ENCODE data around the gene RAPGEF4. TPM values are rescaled to one million over a fixed set of nuclear protein-coding genes. Genes with fewer than 3 reads are reported as not detected.

The RAPGEF4 gene
- total RNA-seq, 1 donor from 2014 or later: 8.7 TPM

GRCh38 chr2:173094731-173095130 is 359.1 kb downstream of the RAPGEF4 start:
- no peaks in the 10 kb centered on the region for H3K27me3 Mint-ChIP-seq (ENCODE audit: unreplicated experiment)

GRCh38 chr2:173095356-173095755 is 359.7 kb downstream of the RAPGEF4 start:
- H3K27ac Mint-ChIP-seq (ENCODE audit: unreplicated experiment): no peak overlapping the region
- no peak for DNase-seq
- no peak overlapping the region for H3K4me3 Mint-ChIP-seq (ENCODE audit: unreplicated experiment)
- no peaks in the 10 kb centered on the region for H3K9me3 Mint-ChIP-seq (ENCODE audit: unreplicated experiment)
- H3K27me3 Mint-ChIP-seq (ENCODE audit: unreplicated experiment): no peaks in the 10 kb centered on the region
- H3K36me3 Mint-ChIP-seq (ENCODE audit: unreplicated experiment): no peaks in the 10 kb centered on the region
- H3K4me1 Mint-ChIP-seq (ENCODE audit: low read depth, unreplicated experiment): no peaks in the 10 kb centered on the region
- TF ChIP-seq CTCF (IDR thresholded peaks at IDR 0.05; ENCODE audit: partially characterized antibody, unreplicated experiment): no peak

More at GRCh38 chr2:173094731-173095130, 359.1 kb downstream of the RAPGEF4 start:
- no peak for TF ChIP-seq CTCF (IDR thresholded peaks at IDR 0.05; ENCODE audit: partially characterized antibody, unreplicated experiment)
- Mint-ChIP-seq H3K4me3 (ENCODE audit: unreplicated experiment) (no peak overlapping the region), H3K27ac (ENCODE audit: unreplicated experiment) (no peak overlapping the region), H3K9me3 (ENCODE audit: unreplicated experiment) (no peaks in the 10 kb centered on the region), H3K4me1 (ENCODE audit: low read depth, unreplicated experiment) (no peaks in the 10 kb centered on the region), H3K36me3 (ENCODE audit: unreplicated experiment) (no peaks in the 10 kb centered on the region)
- DNase-seq: no peak

GRCh38 chr2:173099271-173099670 is 363.6 kb downstream of the RAPGEF4 start:
- no peak for TF ChIP-seq CTCF (IDR thresholded peaks at IDR 0.05; ENCODE audit: partially characterized antibody, unreplicated experiment)

GRCh38 chr2:173099804-173100203 is 364.2 kb downstream of the RAPGEF4 start:
- H3K4me1 Mint-ChIP-seq (ENCODE audit: low read depth, unreplicated experiment): no peaks in the 10 kb centered on the region
- H3K36me3 Mint-ChIP-seq (ENCODE audit: unreplicated experiment): no peaks in the 10 kb centered on the region
- no peak overlapping the region for H3K27ac Mint-ChIP-seq (ENCODE audit: unreplicated experiment)
- TF ChIP-seq CTCF (IDR thresholded peaks at IDR 0.05; ENCODE audit: partially characterized antibody, unreplicated experiment): no peak
- H3K9me3 Mint-ChIP-seq (ENCODE audit: unreplicated experiment): no peaks in the 10 kb centered on the region
- no peaks in the 10 kb centered on the region for H3K27me3 Mint-ChIP-seq (ENCODE audit: unreplicated experiment)
- no peak overlapping the region for H3K4me3 Mint-ChIP-seq (ENCODE audit: unreplicated experiment)
- DNase-seq: no peak

More at GRCh38 chr2:173099271-173099670, 363.6 kb downstream of the RAPGEF4 start:
- H3K4me3 Mint-ChIP-seq (ENCODE audit: unreplicated experiment): no peak overlapping the region
- no peaks in the 10 kb centered on the region for H3K4me1 Mint-ChIP-seq (ENCODE audit: low read depth, unreplicated experiment)
- no peaks in the 10 kb centered on the region for H3K27me3 Mint-ChIP-seq (ENCODE audit: unreplicated experiment)
- no peak overlapping the region for H3K27ac Mint-ChIP-seq (ENCODE audit: unreplicated experiment)
- no peaks in the 10 kb centered on the region for H3K9me3 Mint-ChIP-seq (ENCODE audit: unreplicated experiment)
- no peak for DNase-seq
- no peaks in the 10 kb centered on the region for H3K36me3 Mint-ChIP-seq (ENCODE audit: unreplicated experiment)

- H3K36me3 Mint-ChIP-seq (ENCODE audit: unreplicated experiment): no peaks in the 10 kb centered on the region
- H3K4me3 Mint-ChIP-seq (ENCODE audit: unreplicated experiment): no peak overlapping the region
- no peak overlapping the region for H3K27ac Mint-ChIP-seq (ENCODE audit: unreplicated experiment)
- DNase-seq: no peak
- H3K27me3 Mint-ChIP-seq (ENCODE audit: unreplicated experiment): peaks cover under 1% of the 10 kb centered on the region
- no peaks in the 10 kb centered on the region for H3K4me1 Mint-ChIP-seq (ENCODE audit: low read depth, unreplicated experiment)
- TF ChIP-seq CTCF (IDR thresholded peaks at IDR 0.05; ENCODE audit: partially characterized antibody, unreplicated experiment): no peak
- H3K9me3 Mint-ChIP-seq (ENCODE audit: unreplicated experiment): peaks cover 2% of the 10 kb centered on the region
These were observed 366.0 kb downstream of the RAPGEF4 start for GRCh38 chr2:173101687-173102086.

Other genes starting within 250 kb of the RAPGEF4 start
- gene PDK1, start 179.8 kb upstream of the RAPGEF4 start, total RNA-seq (ENCODE audit: unreplicated experiment): 22.0 TPM

Data from glutamatergic neuron (in vitro differentiated cells).